ENCODE measurements around the gene ZYG11B.
"Not testable (repeated sequence)": the region's sequence is repeated elsewhere in the genome, so short reads cannot be mapped to it uniquely, and the experiment has no call there.

Gene ZYG11B

DNA sequence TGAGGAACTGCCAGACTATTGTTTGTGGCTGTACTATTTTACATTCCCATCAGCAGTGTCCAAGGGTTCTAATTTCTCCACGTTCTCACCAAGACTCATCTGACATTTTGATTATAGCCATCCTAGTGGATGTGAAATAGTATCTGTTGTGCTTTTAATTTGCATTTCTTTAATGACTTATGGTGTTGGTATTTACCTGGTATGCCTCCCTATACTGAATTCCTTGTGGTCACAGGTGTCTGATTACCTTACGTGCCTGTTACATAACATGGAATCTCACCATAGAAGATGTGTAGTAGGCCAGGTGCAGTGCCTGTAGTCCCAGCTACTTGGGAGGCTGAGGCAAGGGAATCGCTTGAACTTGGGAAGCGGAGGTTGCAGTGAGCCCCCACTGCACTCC, 129.8 kb downstream of the ZYG11B start:
- no peak for DNase-seq

- DNase-seq: no peak
Measured at GRCh38 chr1:52857443-52857842, 131.2 kb downstream of the ZYG11B start.

DNA sequence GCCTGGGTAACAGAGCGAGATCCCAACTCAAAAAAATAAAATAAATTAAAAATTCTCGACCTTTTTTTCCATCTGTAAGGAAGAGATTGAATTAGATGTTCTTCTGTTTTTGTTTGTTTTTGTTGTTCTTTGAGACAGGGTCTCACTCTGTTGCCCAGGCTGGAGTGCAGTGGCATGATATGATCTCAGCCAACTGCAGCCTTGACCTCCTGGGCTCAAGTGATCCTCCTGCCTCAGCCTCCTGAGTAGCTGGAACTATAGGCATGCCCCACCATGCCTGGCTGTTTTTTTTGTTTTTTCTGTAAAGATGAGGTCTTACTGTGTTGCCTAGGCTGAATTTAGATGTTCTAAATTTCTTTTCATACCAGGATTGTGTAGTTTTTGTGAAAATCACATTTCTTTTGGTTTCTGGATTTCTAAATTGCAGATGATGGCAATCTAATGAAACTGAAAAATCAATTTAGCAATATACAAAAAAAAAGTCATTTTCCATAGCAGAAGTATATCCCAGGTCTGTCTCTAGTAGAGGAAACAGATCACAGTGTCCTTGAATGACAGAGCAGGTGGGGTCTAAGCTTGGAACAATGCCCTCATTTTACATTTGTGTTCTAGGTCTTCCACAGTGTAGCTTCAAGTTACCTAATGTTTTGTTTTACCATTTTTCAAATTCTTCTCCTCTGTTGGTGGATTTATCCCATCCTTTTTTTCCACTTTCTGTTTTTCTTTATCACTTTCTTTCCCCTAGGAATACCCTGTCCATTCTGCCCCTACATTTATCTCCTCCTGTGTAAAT, 136.6 kb downstream of the ZYG11B start:
- no peak for DNase-seq

DNA sequence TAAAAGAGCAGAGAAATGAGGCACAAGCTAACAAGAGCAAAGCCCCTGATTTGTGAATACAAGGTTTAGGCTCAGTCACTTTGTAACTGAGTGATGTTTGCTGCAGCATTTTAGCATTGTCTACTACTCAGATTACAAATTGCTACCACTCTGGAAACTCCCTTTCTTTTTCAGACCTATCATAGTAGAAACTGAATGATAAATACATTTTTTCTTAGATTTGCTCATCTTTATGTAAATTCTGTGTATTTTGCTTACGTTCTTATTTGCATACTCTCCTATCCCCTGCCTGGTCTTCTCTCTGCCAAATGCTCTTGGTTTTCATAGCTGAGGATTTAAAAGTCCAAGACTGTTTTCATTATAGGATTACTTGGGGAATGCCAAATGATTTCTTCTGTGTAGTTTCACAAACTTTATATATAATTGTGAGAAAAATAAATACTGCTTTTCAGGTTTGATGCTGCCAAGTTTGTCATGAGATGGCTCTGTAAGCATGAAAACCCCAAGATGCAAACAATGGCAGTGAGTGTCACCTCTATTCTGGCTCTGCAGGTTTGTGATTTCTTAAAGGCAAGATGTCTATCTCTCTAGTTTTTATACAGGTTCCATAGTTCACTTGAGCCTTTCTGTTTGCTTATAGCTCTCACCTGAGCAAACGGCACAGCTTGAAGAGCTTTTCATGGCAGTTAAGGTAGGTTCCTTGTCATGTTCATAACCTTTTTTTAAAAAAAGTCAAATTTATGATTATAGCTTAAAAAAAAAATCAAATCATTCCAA, 141.0 kb downstream of the ZYG11B start:
- DNase-seq: no peak

DNA sequence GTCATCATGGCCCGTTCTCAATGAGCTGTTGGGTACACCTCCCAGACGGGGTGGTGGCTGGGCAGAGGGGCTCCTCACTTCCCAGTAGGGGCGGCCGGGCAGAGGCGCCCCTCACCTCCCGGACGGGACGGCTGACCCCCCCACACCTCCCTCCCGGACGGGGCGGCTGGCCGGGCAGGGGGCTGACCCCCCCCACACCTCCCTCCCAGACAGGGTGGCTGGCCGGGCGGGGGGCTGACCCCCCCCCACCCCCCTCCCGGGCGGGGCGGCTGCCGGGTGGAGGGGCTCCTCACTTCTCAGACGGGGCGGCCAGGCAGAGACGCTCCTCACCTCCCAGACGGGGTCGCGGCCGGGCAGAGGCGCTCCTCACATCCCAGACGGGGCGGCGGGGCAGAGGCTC, 143.5 kb downstream of the ZYG11B start:
- DNase-seq: not testable (repeated sequence)

DNA sequence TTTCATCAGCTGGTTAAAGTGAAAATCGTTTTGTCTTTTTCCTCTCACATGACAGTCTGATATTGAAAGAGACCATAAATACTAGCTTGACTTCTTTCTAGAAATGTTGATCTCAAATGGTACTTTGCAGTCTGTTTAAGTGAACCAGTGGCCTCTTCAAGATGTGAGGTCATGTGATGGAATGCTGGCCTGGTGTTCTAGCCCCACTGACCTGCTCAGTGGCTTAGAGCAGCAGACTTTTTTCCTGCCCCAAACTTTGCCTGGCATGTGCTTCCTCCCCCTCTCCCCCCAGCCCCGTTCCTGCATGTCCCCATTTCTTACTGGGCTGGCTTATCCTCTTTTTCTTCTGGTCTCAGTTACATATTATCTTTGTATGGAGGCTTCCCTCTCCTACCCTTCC, 150.6 kb downstream of the ZYG11B start:
- no peak for DNase-seq
